MM.1S (cell line): Measurements from ENCODE around the gene NRG3.

Experiments used
- DNase-seq: peaks from one replicate; pipeline ENCODE4 v3.0.0-alpha.2; 2015
- H2AFZ ChIP-seq: fragments of 300-600 bp; sonication (generic); 2 replicates; pipeline ENCODE4 v1.6.0; 2016; ENCODE audit warnings: antibody characterized with exemption, low read length
- H3F3A ChIP-seq: fragments of 300-600 bp; sonication (generic); 2 replicates; pipeline ENCODE4 v1.6.1; 2016; ENCODE audit warnings: mild to moderate bottlenecking, antibody characterized with exemption, low read length, moderate library complexity, mixed read lengths; ENCODE audit not compliant: insufficient read depth
- H3K27ac ChIP-seq: fragments of 300-600 bp; sonication (generic); 2 replicates; pipeline ENCODE4 v1.5.1; 2016; ENCODE audit warnings: mild to moderate bottlenecking, low read length
- H3K27me3 ChIP-seq: fragments of 300-600 bp; sonication (generic); replicated peaks from 2 replicates; pipeline ENCODE4 v1.6.0; 2016; ENCODE audit warnings: low read length; ENCODE audit not compliant: insufficient read depth
- H3K36me3 ChIP-seq: fragments of 300-600 bp; sonication (generic); replicated peaks from 2 replicates; pipeline ENCODE4 v1.6.1; 2016; ENCODE audit warnings: mild to moderate bottlenecking, low read length, mixed read lengths; ENCODE audit not compliant: insufficient read depth
- H3K4me1 ChIP-seq: fragments of 300-600 bp; sonication (generic); 2 replicates; pipeline ENCODE4 v1.6.1; 2016; ENCODE audit warnings: low read length, mixed read lengths
- H3K4me2 ChIP-seq: fragments of 300-600 bp; sonication (generic); 2 replicates; pipeline ENCODE4 v1.6.0; 2016; ENCODE audit warnings: low read depth, low read length
- H3K4me3 ChIP-seq: fragments of 300-600 bp; sonication (generic); 2 replicates; pipeline ENCODE4 v1.5.1; 2016; ENCODE audit warnings: low read length, mixed read lengths
- H3K79me2 ChIP-seq: fragments of 300-600 bp; sonication (generic); 2 replicates; pipeline ENCODE4 v1.6.1; 2016; ENCODE audit warnings: mixed run types, low read length, mixed read lengths
- H3K9ac ChIP-seq: fragments of 300-600 bp; sonication (generic); 2 replicates; pipeline ENCODE4 v1.6.1; 2016; ENCODE audit warnings: low read length, mixed read lengths
- H3K9me2 ChIP-seq: fragments of 300-600 bp; sonication (generic); replicated peaks from 2 replicates; pipeline ENCODE4 v1.6.1; 2016; ENCODE audit warnings: mild to moderate bottlenecking, low read length, mixed read lengths; ENCODE audit not compliant: insufficient read depth
- H3K9me3 ChIP-seq: fragments of 300-600 bp; sonication (generic); replicated peaks from 2 replicates; pipeline ENCODE4 v1.6.1; 2016; ENCODE audit warnings: mild to moderate bottlenecking, low read length, mixed read lengths; ENCODE audit not compliant: insufficient read depth
- H4K20me1 ChIP-seq: fragments of 300-600 bp; sonication (generic); 2 replicates; pipeline ENCODE4 v1.6.1; 2016; ENCODE audit warnings: mild to moderate bottlenecking, low read length, moderate library complexity, mixed read lengths; ENCODE audit not compliant: insufficient read depth
- EZH2 ChIP-seq: fragments of 300-600 bp; sonication (generic); optimal IDR thresholded peaks from 2 replicates; pipeline ENCODE3; 2017; ENCODE audit warnings: low read depth, mild to moderate bottlenecking, antibody characterized with exemption, low read length, mixed read lengths
- EZH2phosphoT487 ChIP-seq: fragments of 300-600 bp; sonication (generic); IDR thresholded peaks from 2 replicates; pipeline ENCODE4 v1.6.1; 2018; ENCODE audit warnings: antibody characterized with exemption, low read length
- TF ChIP-seq, protein P1 (sequence below): fragments of 300-600 bp; sonication (generic); IDR thresholded peaks from 2 replicates; pipeline ENCODE4 v1.5.1; 2016; ENCODE audit warnings: antibody characterized with exemption, low read length, mixed read lengths

NRG3 gene

DNA sequence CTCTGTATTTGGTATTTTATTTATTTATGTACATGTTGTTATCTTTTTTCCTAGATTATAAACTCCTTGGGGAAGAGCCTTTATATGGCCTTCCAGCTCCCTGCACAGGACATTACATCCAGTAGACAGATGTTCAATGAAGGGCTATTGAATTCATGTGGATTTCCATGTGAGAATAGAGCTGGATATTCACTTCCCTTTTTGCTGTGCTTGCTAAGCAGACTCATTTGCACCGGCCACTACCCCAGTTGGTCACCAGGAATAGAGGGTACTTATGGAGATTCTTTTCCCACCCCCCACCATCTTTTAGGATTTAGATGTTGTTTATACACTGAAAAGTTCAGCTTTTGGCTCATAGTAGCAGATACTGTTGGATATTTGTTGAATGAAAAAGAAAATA, 374.1 kb downstream of the NRG3 start:
- H3K27me3 ChIP-seq: no peaks in the 10 kb centered on the region
- no peaks in the 10 kb centered on the region for H4K20me1 ChIP-seq
- H3K4me3 ChIP-seq: no peak overlapping the region
- H3K9ac ChIP-seq: no peak overlapping the region
- H2AFZ ChIP-seq: no peak overlapping the region
- H3K9me2 ChIP-seq: no peaks in the 10 kb centered on the region
- H3K79me2 ChIP-seq: no peaks in the 10 kb centered on the region
- no peaks in the 10 kb centered on the region for H3K36me3 ChIP-seq
- no peak for DNase-seq
- H3K9me3 ChIP-seq: no peaks in the 10 kb centered on the region
- TF ChIP-seq EZH2phosphoT487 (no peak), EZH2 (no peak)
- TF ChIP-seq, protein P1, sequence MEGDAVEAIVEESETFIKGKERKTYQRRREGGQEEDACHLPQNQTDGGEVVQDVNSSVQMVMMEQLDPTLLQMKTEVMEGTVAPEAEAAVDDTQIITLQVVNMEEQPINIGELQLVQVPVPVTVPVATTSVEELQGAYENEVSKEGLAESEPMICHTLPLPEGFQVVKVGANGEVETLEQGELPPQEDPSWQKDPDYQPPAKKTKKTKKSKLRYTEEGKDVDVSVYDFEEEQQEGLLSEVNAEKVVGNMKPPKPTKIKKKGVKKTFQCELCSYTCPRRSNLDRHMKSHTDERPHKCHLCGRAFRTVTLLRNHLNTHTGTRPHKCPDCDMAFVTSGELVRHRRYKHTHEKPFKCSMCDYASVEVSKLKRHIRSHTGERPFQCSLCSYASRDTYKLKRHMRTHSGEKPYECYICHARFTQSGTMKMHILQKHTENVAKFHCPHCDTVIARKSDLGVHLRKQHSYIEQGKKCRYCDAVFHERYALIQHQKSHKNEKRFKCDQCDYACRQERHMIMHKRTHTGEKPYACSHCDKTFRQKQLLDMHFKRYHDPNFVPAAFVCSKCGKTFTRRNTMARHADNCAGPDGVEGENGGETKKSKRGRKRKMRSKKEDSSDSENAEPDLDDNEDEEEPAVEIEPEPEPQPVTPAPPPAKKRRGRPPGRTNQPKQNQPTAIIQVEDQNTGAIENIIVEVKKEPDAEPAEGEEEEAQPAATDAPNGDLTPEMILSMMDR: no peak
- H3K27ac ChIP-seq: no peak overlapping the region
- peaks cover 13% of the 10 kb centered on the region for H3K4me1 ChIP-seq
- no peak overlapping the region for H3K4me2 ChIP-seq
- H3F3A ChIP-seq: no peaks in the 10 kb centered on the region

- Histone ChIP-seq H3K27ac (no peak overlapping the region), H2AFZ (no peak overlapping the region), H3K79me2 (no peaks in the 10 kb centered on the region), H3K4me2 (no peak overlapping the region), H3K4me1 (peaks cover 13% of the 10 kb centered on the region), H3K9me3 (no peaks in the 10 kb centered on the region), H3K9ac (no peak overlapping the region), H3K4me3 (no peak overlapping the region), H3K36me3 (no peaks in the 10 kb centered on the region), H3F3A (no peaks in the 10 kb centered on the region), H3K27me3 (no peaks in the 10 kb centered on the region), H4K20me1 (no peaks in the 10 kb centered on the region), H3K9me2 (no peaks in the 10 kb centered on the region)
- no peak for TF ChIP-seq EZH2phosphoT487
- TF ChIP-seq EZH2: no peak
- TF ChIP-seq, protein P1: no peak
- no peak for DNase-seq
Measured at GRCh38 chr10:82251222-82251906, 376.4 kb downstream of the NRG3 start.

GRCh38 chr10:82252081-82252480, 377.1 kb downstream of the NRG3 start:
- H3K79me2 ChIP-seq: no peaks in the 10 kb centered on the region
- H3K27ac ChIP-seq: no peak overlapping the region
- H3K4me1 ChIP-seq: peaks cover 13% of the 10 kb centered on the region
- H4K20me1 ChIP-seq: no peaks in the 10 kb centered on the region
- no peaks in the 10 kb centered on the region for H3K9me2 ChIP-seq
- TF ChIP-seq, protein P1: no peak
- no peak for TF ChIP-seq EZH2phosphoT487
- no peak for TF ChIP-seq EZH2
- H3K27me3 ChIP-seq: no peaks in the 10 kb centered on the region
- H3K9ac ChIP-seq: no peak overlapping the region
- H3F3A ChIP-seq: no peaks in the 10 kb centered on the region
- H3K36me3 ChIP-seq: no peaks in the 10 kb centered on the region
- H3K9me3 ChIP-seq: no peaks in the 10 kb centered on the region
- no peak overlapping the region for H2AFZ ChIP-seq
- H3K4me3 ChIP-seq: no peak overlapping the region
- no peak overlapping the region for H3K4me2 ChIP-seq
- no peak for DNase-seq
